HepG2 (cell line): ENCODE measurements around the gene METTL1. TPM values are rescaled to one million over a fixed set of nuclear protein-coding genes. Genes with fewer than 3 reads are reported as not detected.
A peak's percentile ranks its signal among the peaks of the same experiment; 100 is the strongest.

Experiments
- DMAP1 ChIP-seq: IDR thresholded peaks from 2 replicates; pipeline ENCODE4 v1.6.1; 2016
- HDAC1 ChIP-seq: sonication (generic); formaldehyde crosslinking; IDR thresholded peaks from 2 replicates; pipeline ENCODE4 v1.5.1; 2020; ENCODE audit warnings: mild to moderate bottlenecking, missing genetic modification reagents
- HNF1B ChIP-seq: sonication (generic); formaldehyde crosslinking; IDR thresholded peaks from 2 replicates; pipeline ENCODE4 v1.5.1; 2020; ENCODE audit warnings: mild to moderate bottlenecking, moderate library complexity, missing genetic modification reagents
- IKZF5 ChIP-seq: IDR thresholded peaks from 2 replicates; pipeline ENCODE4 v1.6.1; 2018; ENCODE audit warnings: missing genetic modification reagents, mild to moderate bottlenecking, missing compliant biosample characterization
- KDM5B ChIP-seq: sonication (generic); formaldehyde crosslinking; IDR thresholded peaks from 2 replicates; pipeline ENCODE4 v1.4.0; 2020; ENCODE audit warnings: missing genetic modification reagents, mild to moderate bottlenecking, borderline replicate concordance
- MIER2 ChIP-seq: IDR thresholded peaks from 2 replicates; pipeline ENCODE4 v1.6.1; 2016; ENCODE audit warnings: missing biosample characterization, missing genetic modification reagents
- NRL ChIP-seq: sonication (generic); formaldehyde crosslinking; IDR thresholded peaks from 2 replicates; pipeline ENCODE4 v1.5.0; 2020; ENCODE audit warnings: missing genetic modification reagents, mild to moderate bottlenecking, moderate library complexity, borderline replicate concordance
- RCOR2 ChIP-seq: IDR thresholded peaks from 2 replicates; pipeline ENCODE4 v1.6.1; 2016; ENCODE audit warnings: missing biosample characterization, missing genetic modification reagents
- SNAPC4 ChIP-seq: sonication (generic); formaldehyde crosslinking; IDR thresholded peaks from 2 replicates; pipeline ENCODE4 v1.4.0; 2020; ENCODE audit warnings: mild to moderate bottlenecking, missing genetic modification reagents
- TGIF2 ChIP-seq: IDR thresholded peaks from 2 replicates; pipeline ENCODE4 v1.6.1; 2016; ENCODE audit warnings: control low read depth, missing compliant biosample characterization
- ZNF432 ChIP-seq: sonication (generic); formaldehyde crosslinking; IDR thresholded peaks from 2 replicates; pipeline ENCODE4 v1.5.0; 2020; ENCODE audit warnings: missing genetic modification reagents, mild to moderate bottlenecking, borderline replicate concordance
- ZNF609 ChIP-seq: sonication (generic); formaldehyde crosslinking; IDR thresholded peaks from 2 replicates; pipeline ENCODE4 v1.4.0; 2020; ENCODE audit warnings: mild to moderate bottlenecking, missing genetic modification reagents, borderline replicate concordance
- polyA plus RNA-seq, 8 experiments: library from polyadenylated mRNA; depleted of rRNA in 3 of 8; stranded (reverse) in 7 of 8; unstranded in 1 of 8; fragments of >200 nt; fragmentation: Illumina TruSeq in 4 of 8; extraction: Trizol in 4 of 8; gene quantifications; 2 replicates each; pipeline versions ENCODE4 v1.2.1 to v1.2.3, GENCODE V29; 2011 to 2016; ENCODE audit warnings: low read depth in 4 of 8, missing spikeins in 1 of 8, mixed read lengths in 1 of 8; ENCODE audit not compliant: insufficient read depth in 1 of 8
- total RNA-seq, 5 experiments: library from RNA; depleted of rRNA; stranded (reverse); fragments of >200 nt; fragmentation: Illumina TruSeq; extraction: Trizol; gene quantifications; 2 replicates each; pipeline ENCODE4 v1.2.3, GENCODE V29; 2016; ENCODE audit warnings: low read depth in 1 of 5
- TF ChIP-seq, protein P1 (sequence below): sonication (generic); formaldehyde crosslinking; IDR thresholded peaks from 2 replicates; pipeline ENCODE4 v1.4.0; 2020; ENCODE audit warnings: missing genetic modification reagents
- TF ChIP-seq, protein P2 (sequence below): sonication (generic); formaldehyde crosslinking; IDR thresholded peaks from 2 replicates; pipeline ENCODE4 v1.8.1; 2023; ENCODE audit warnings: mild to moderate bottlenecking, missing genetic modification reagents, borderline replicate concordance

The METTL1 gene
- total and polyA plus RNA-seq, 2 of the 13 experiments (the other 11 are each of a cell fraction or from before 2014, with no cell fraction given): 34.7 to 36.9 TPM

DNA sequence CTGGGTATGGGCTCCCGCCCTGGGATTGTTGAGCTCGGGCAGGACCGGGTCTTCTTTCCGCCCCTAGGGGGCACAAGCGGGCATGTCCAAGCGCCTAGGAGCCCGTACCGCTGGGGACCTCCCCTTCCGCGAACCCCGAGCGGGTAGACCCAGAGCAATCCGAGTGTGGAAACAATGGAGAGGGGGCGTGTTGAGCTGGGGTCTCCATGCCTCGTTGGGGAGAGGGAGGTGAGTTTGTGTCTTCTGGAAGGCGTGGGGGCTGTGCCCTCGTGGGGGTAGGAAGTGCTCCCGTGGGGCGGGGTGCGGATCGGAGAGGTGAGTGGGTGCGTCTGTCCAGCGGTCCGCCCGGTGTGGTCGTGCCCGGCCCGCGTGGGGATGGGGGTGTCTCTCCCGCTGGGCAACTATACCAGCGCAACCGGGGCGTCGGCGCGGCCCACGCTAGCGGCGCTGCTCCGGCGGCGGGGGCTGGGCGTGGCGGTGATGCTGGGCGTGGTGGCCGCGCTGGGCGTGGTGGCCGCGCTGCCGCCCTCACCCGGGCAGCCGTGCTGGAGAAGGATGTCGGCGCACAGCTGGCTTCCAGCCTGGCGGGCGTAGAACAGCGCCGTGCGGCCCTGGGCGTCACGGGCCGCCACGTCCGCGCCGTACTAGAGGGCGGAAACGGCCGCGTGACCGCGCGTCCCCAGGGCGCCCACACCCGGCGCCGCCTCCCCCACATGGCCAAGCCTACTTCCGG, 45.6 kb downstream of the METTL1 start (continued):
- TF ChIP-seq, protein P1, sequence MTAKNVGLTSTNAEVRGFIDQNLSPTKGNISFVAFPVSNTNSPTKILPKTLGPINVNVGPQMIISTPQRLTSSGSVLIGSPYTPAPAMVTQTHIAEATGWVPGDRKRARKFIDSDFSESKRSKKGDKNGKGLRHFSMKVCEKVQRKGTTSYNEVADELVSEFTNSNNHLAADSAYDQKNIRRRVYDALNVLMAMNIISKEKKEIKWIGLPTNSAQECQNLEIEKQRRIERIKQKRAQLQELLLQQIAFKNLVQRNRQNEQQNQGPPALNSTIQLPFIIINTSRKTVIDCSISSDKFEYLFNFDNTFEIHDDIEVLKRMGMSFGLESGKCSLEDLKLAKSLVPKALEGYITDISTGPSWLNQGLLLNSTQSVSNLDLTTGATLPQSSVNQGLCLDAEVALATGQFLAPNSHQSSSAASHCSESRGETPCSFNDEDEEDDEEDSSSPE: 0 out of 2 replicates have a peak, but pooled peaks have one; percentile 33
- TF ChIP-seq HDAC1 (CRISPR knock-in tag) (peak; percentile 42; the same call in 1 of the 2 replicates), NRL (no peak), MIER2 (CRISPR knock-in tag) (peak; percentile 52; the same call in 1 of the 2 replicates), IKZF5 (CRISPR knock-in tag) (peak; percentile 35; the same call in 1 of the 2 replicates), RCOR2 (CRISPR knock-in tag) (no peak), ZNF609 (CRISPR knock-in tag) (no peak), HNF1B (peak; percentile 75), KDM5B (CRISPR knock-in tag) (peak; percentile 19; the same call in 1 of the 2 replicates), ZNF432 (CRISPR knock-in tag) (no peak), SNAPC4 (no peak), DMAP1 (peak; percentile 39; the same call in 1 of the 2 replicates), TGIF2 (CRISPR knock-in tag) (no peak)
- TF ChIP-seq, protein P2, sequence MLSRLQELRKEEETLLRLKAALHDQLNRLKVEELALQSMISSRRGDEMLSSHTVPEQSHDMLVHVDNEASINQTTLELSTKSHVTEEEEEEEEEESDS (CRISPR knock-in tag): no peak
